ENCODE measurements around the gene CCDC47.

The CCDC47 gene

GRCh38 chr17:63764716-63765115 lies 8.7 kb downstream of the CCDC47 start:
- TF ChIP-seq, protein P1, sequence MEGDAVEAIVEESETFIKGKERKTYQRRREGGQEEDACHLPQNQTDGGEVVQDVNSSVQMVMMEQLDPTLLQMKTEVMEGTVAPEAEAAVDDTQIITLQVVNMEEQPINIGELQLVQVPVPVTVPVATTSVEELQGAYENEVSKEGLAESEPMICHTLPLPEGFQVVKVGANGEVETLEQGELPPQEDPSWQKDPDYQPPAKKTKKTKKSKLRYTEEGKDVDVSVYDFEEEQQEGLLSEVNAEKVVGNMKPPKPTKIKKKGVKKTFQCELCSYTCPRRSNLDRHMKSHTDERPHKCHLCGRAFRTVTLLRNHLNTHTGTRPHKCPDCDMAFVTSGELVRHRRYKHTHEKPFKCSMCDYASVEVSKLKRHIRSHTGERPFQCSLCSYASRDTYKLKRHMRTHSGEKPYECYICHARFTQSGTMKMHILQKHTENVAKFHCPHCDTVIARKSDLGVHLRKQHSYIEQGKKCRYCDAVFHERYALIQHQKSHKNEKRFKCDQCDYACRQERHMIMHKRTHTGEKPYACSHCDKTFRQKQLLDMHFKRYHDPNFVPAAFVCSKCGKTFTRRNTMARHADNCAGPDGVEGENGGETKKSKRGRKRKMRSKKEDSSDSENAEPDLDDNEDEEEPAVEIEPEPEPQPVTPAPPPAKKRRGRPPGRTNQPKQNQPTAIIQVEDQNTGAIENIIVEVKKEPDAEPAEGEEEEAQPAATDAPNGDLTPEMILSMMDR (IDR thresholded peaks at IDR 0.05): no peak
- TF ChIP-seq ZFX (IDR thresholded peaks at IDR 0.05; ENCODE audit: borderline replicate concordance): no peak
- H3K27ac ChIP-seq: no peak overlapping the region

- no peak overlapping the region for H3K27ac ChIP-seq
- TF ChIP-seq, protein P1 (IDR thresholded peaks at IDR 0.05): no peak
- TF ChIP-seq ZFX (IDR thresholded peaks at IDR 0.05; ENCODE audit: borderline replicate concordance): no peak
Measured at GRCh38 chr17:63762161-63763078, 11.0 kb downstream of the CCDC47 start.

DNA sequence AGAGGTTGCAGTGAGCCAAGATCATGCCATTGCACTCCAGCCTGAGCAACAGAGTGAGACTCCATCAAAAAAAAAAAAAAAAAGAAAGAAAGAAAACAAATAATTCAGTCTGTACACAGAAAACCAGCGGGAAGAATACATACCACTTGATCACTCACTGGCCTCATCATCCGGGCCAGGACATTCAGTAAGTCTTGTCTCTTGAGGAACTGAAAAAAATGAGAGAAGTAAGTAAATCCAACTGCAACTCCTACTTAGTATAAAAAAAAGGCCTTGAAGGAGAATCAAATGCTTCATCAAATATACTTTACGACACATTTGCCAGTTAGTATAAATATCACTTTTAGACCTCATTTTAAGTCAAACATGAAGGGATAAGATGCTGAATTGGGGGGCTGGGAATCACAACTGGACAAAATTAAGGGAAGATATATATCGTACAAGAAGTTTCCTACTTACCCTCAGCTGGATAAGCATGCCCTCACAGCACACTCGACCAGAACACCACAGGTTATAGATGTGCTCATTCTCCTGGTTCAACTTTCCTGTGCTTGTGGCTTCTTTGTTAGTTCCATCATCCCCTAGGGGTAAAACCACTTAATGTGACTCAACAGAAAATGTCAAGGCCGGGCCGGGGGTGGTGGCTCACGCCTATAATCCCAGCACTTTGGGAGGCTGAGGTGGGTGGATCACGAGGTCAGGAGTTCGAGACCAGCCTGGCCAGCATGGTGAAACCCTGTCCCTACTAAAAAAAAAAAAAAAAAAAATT lies 12.4 kb downstream of the CCDC47 start:
- H3K27ac ChIP-seq: no peak overlapping the region
- TF ChIP-seq ZFX (IDR thresholded peaks at IDR 0.05; ENCODE audit: borderline replicate concordance): no peak
- TF ChIP-seq, protein P1 (IDR thresholded peaks at IDR 0.05): no peak

DNA sequence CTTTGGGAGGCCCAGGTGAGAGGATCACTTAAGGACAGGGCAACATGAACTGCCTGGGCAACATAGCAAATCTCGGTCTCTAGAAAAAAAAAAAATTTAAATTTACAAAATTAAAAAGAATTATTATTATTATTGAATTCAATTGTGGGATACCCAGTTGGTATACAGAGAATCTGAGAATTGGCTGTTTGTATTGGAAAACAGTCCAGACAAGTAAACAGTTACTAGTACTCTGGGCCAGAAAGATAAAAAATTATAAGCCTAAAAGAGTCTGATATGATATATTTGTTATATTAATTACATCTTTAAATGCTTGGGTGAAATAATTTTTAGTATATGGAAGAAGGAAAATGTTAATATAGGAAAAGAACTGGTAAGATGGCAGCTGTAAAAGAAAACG lies 15.0 kb downstream of the CCDC47 start:
- H3K27ac ChIP-seq: no peak overlapping the region
- TF ChIP-seq ZFX (IDR thresholded peaks at IDR 0.05; ENCODE audit: borderline replicate concordance): no peak
- TF ChIP-seq, protein P1 (IDR thresholded peaks at IDR 0.05): no peak

- no peak for TF ChIP-seq ZFX (IDR thresholded peaks at IDR 0.05; ENCODE audit: borderline replicate concordance)
- TF ChIP-seq, protein P1 (IDR thresholded peaks at IDR 0.05): no peak
- no peak overlapping the region for H3K27ac ChIP-seq
Measured at GRCh38 chr17:63754046-63754445, 19.4 kb downstream of the CCDC47 start.

DNA sequence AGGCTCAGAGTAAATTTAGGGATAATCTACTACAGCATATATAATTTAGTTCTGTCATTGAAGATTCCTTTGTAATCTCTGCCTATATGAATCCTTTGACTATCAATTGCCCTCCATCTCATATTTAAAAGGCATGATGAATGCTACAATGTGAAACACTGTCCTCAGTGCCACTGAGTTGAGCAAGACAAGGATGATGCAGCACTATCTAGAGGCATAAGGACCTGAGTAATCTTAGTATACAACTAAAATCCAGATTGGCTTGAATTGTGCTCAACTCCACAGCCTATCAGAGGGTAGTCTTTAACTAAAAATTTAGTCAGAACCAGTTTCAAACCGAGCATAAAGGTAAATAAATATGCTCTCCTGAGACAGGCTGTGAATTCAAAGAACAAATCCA lies 20.2 kb downstream of the CCDC47 start:
- no peak overlapping the region for H3K27ac ChIP-seq
- TF ChIP-seq, protein P1 (IDR thresholded peaks at IDR 0.05): no peak
- TF ChIP-seq ZFX (IDR thresholded peaks at IDR 0.05; ENCODE audit: borderline replicate concordance): no peak

GRCh38 chr17:63752707-63753106 lies 20.7 kb downstream of the CCDC47 start:
- TF ChIP-seq ZFX (IDR thresholded peaks at IDR 0.05; ENCODE audit: borderline replicate concordance): no peak
- TF ChIP-seq, protein P1 (IDR thresholded peaks at IDR 0.05): no peak
- H3K27ac ChIP-seq: no peak overlapping the region
